Stomach (tissue), 4 donors: Measurements from ENCODE around the gene DLG2.

Experiments
- POLR2A ChIP-seq, 4 donors: fragments of 450-650 bp; IDR thresholded peaks; one replicate each; pipeline ENCODE4 v1.6.1; 2016; ENCODE audit warnings: antibody characterized with exemption in 4 of 4, control low read depth in 2 of 4, mild to moderate bottlenecking in 1 of 4, moderate library complexity in 1 of 4
- TF ChIP-seq, protein P1 (sequence below), 7 experiments: fragments of 450-650 bp in 4 of 7; fragments of 200-600 bp in 3 of 7; sonication (generic) in 3 of 7; IDR thresholded peaks; one replicate each; pipeline ENCODE4 v1.5.1; 2016 to 2019; ENCODE audit warnings: antibody characterized with exemption in 7 of 7, control low read depth in 2 of 7, mild to moderate bottlenecking in 1 of 7

DNA sequence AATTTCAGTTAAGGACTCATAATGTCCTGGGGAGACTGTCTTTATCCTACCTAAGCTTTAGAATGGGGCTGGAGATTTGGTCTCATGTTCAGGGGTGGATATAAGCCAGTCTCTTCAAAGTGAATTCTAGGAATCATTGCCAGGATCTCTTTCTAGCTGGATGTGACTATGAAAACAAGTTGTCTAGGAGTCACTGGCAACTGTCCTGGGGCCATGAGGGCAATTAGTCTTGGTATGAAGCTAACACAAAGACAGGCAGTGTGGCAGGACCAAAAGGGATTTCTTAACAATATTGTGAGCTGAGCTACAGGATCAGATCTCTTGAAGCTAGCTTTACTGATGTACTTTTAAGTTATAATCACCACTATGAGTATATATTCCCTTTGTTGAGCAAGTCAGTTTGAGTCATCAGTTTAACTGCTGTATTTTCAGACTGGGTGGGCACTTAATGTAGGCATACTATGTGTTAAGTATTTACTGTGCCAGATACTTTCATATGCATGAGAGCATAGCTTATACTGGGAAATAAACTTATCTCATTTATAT is 1951.0 kb downstream of the DLG2 start:
- TF ChIP-seq, protein P1, sequence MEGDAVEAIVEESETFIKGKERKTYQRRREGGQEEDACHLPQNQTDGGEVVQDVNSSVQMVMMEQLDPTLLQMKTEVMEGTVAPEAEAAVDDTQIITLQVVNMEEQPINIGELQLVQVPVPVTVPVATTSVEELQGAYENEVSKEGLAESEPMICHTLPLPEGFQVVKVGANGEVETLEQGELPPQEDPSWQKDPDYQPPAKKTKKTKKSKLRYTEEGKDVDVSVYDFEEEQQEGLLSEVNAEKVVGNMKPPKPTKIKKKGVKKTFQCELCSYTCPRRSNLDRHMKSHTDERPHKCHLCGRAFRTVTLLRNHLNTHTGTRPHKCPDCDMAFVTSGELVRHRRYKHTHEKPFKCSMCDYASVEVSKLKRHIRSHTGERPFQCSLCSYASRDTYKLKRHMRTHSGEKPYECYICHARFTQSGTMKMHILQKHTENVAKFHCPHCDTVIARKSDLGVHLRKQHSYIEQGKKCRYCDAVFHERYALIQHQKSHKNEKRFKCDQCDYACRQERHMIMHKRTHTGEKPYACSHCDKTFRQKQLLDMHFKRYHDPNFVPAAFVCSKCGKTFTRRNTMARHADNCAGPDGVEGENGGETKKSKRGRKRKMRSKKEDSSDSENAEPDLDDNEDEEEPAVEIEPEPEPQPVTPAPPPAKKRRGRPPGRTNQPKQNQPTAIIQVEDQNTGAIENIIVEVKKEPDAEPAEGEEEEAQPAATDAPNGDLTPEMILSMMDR (IDR thresholded peaks at IDR 0.05): no peak
- no peak for TF ChIP-seq POLR2A (IDR thresholded peaks at IDR 0.05)
